HEK293 (cell line): ENCODE measurements around the gene SLC7A1.

Source experiments
- KLF7 ChIP-seq: fragments of 450-650 bp; formaldehyde crosslinking; IDR thresholded peaks from 2 replicates; pipeline ENCODE4 v1.5.1; 2016; ENCODE audit warnings: missing biosample characterization, missing genetic modification characterization, borderline replicate concordance
- PRDM1 ChIP-seq: fragments of 450-650 bp; formaldehyde crosslinking; IDR thresholded peaks from 2 replicates; pipeline ENCODE4; 2016; ENCODE audit warnings: missing biosample characterization, missing genetic modification characterization
- ZNF175 ChIP-seq: fragments of 450-650 bp; formaldehyde crosslinking; IDR thresholded peaks from 2 replicates; pipeline ENCODE4 v1.5.1; 2016; ENCODE audit warnings: missing biosample characterization, missing genetic modification characterization
- ZNF23 ChIP-seq: fragments of 450-650 bp; formaldehyde crosslinking; IDR thresholded peaks from 2 replicates; pipeline ENCODE4 v1.5.1; 2016; ENCODE audit warnings: missing biosample characterization, missing genetic modification characterization, borderline replicate concordance
- ZSCAN16 ChIP-seq: fragments of 450-650 bp; formaldehyde crosslinking; IDR thresholded peaks from 2 replicates; pipeline ENCODE4 v1.5.1; 2016; ENCODE audit warnings: missing biosample characterization, missing genetic modification characterization
- TF ChIP-seq, protein P1 (sequence below): fragments of 450-650 bp; formaldehyde crosslinking; IDR thresholded peaks from 2 replicates; pipeline ENCODE4 v1.5.1; 2017; ENCODE audit warnings: missing biosample characterization, missing genetic modification characterization
- TF ChIP-seq, protein P2 (sequence below): fragments of 450-650 bp; formaldehyde crosslinking; IDR thresholded peaks from 2 replicates; pipeline ENCODE4 v1.5.1; 2016; ENCODE audit warnings: missing biosample characterization, missing genetic modification characterization

SLC7A1 gene

DNA sequence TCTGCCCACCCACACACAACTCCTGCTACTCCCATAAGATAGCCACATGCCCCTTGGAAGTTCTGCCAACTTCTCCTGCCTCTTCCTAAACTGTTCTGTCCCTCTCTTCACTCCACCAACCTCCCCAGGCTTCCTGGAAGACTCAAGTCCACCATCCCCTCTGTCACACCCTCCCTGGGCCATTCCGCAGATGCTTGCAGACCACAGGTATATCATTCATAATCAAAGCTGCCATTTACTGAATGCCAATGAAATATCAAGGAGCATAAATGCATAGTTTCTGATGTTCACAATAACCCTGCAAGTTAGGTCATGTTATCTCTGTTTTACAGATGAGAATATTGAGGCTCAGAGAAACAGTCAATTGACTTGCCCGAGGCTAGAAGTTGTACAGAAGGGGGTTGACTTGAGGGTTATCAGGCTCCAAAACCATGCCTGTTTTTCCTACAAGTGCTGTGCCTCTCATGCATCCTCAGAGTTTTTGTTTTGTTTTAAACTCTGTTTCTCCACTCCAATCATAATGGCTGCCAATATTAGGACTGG lies 135.6 kb downstream of the SLC7A1 start (continued):
- TF ChIP-seq, protein P1, sequence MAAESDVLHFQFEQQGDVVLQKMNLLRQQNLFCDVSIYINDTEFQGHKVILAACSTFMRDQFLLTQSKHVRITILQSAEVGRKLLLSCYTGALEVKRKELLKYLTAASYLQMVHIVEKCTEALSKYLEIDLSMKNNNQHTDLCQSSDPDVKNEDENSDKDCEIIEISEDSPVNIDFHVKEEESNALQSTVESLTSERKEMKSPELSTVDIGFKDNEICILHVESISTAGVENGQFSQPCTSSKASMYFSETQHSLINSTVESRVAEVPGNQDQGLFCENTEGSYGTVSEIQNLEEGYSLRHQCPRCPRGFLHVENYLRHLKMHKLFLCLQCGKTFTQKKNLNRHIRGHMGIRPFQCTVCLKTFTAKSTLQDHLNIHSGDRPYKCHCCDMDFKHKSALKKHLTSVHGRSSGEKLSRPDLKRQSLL (tag by site-specific recombination) = no peak
- no peak for TF ChIP-seq ZSCAN16 (tag by site-specific recombination)
- TF ChIP-seq ZNF23 (tag by site-specific recombination) = no peak
- TF ChIP-seq PRDM1 = no peak
- no peak for TF ChIP-seq ZNF175 (tag by site-specific recombination)
- TF ChIP-seq, protein P2, sequence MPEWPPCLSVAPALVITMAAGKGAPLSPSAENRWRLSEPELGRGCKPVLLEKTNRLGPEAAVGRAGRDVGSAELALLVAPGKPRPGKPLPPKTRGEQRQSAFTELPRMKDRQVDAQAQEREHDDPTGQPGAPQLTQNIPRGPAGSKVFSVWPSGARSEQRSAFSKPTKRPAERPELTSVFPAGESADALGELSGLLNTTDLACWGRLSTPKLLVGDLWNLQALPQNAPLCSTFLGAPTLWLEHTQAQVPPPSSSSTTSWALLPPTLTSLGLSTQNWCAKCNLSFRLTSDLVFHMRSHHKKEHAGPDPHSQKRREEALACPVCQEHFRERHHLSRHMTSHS (tag by site-specific recombination) = no peak
- no peak for TF ChIP-seq KLF7 (tag by site-specific recombination)
